Effector memory CD8-positive, alpha-beta T cell (primary cell): ENCODE measurements around the gene EFCAB14.
"Not testable (repeated sequence)": the region's sequence is repeated elsewhere in the genome, so short reads cannot be mapped to it uniquely, and the experiment has no call there.

Experiments
- ATAC-seq: fragments of 150-1000 bp; cut with Tn5 transposase; replicated peaks from 2 replicates; pipeline ENCODE4 v1.10.0; 2021; ENCODE audit warnings: mild to moderate bottlenecking, moderate library complexity
- DNase-seq, 3 experiments: peaks; one replicate each; pipeline ENCODE4 v3.0.0; 2021
- H3K27ac Mint-ChIP-seq, 2 donors: one replicate each; pipeline ENCODE4 v1.8.0; 2022; ENCODE audit warnings: mild to moderate bottlenecking in 2 of 2, mixed read lengths in 2 of 2, moderate library complexity in 2 of 2
- H3K27me3 Mint-ChIP-seq, 2 donors: one replicate each; pipeline ENCODE4 v1.8.0; 2022; ENCODE audit warnings: mixed read lengths in 2 of 2
- H3K36me3 Mint-ChIP-seq: one replicate; pipeline ENCODE4 v1.8.0; 2022; ENCODE audit warnings: mild to moderate bottlenecking, moderate library complexity, mixed read lengths; ENCODE audit not compliant: insufficient read depth
- H3K4me1 Mint-ChIP-seq, 2 donors: one replicate each; pipeline ENCODE4 v1.8.0; 2022; ENCODE audit warnings: low read depth in 2 of 2, mixed read lengths in 2 of 2
- H3K4me3 Mint-ChIP-seq, 2 donors: one replicate each; pipeline ENCODE4 v1.8.0; 2022; ENCODE audit warnings: mild to moderate bottlenecking in 2 of 2, mixed read lengths in 2 of 2, moderate library complexity in 2 of 2
- H3K9me3 Mint-ChIP-seq, 2 donors: one replicate each; pipeline ENCODE4 v1.8.0; 2022; ENCODE audit warnings: mixed read lengths in 2 of 2

The EFCAB14 gene

DNA sequence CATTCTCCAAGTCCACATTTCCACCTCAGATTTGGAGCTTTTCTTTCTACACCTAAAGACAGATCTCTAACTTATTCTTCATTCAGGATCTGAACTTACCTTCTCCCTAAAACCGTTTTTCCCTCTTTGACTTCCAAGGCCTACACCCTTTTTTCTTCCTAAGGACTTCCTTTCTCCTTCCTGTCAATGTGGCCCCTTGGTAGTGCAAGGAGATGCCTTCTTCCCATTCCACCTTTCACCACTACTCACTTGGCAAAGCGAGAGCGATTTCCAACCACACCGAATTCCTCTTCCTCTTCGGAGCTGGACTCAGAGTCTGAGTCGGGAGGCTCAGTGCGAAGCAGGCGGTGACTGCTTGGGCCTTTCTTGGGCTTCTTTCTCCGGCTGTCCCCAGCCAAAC, 1.3 kb downstream of the EFCAB14 start:
- Mint-ChIP-seq H3K4me3 (peak overlapping the region; percentile 89), H3K9me3 (no peaks in the 10 kb centered on the region), H3K36me3 (peaks cover 47% of the 10 kb centered on the region), H3K27me3 (no peaks in the 10 kb centered on the region), H3K27ac (peak overlapping the region; percentile 87 to 95), H3K4me1 (peaks cover 31 to 42% of the 10 kb centered on the region in 2 donors)
- ATAC-seq (no peak), DNase-seq (no peak)

DNA sequence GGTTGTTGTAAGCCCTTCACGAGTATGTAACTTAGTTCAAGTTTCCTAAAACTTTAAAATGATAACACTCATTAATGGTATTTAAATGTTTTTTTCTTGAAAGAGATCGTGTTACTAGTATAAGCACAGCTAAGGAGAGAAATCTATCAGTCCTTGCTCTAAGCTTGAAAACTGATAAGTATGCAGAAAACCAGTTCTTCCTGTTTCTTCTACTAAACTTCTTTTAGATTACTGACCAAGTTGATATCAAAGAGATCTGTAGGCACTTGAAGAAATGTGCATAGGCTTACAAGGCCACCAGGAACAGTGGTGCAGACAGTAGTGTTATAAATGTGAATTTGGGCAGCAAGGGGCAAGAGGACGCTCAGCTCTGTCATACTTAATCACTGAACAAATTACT, 3.9 kb downstream of the EFCAB14 start:
- no peak for DNase-seq
- H3K27ac Mint-ChIP-seq = no peak overlapping the region
- no peak overlapping the region for H3K4me3 Mint-ChIP-seq
- no peaks in the 10 kb centered on the region for H3K9me3 Mint-ChIP-seq
- peaks cover 31 to 47% of the 10 kb centered on the region in 2 donors for H3K4me1 Mint-ChIP-seq
- H3K36me3 Mint-ChIP-seq = peaks cover 66% of the 10 kb centered on the region
- no peak for ATAC-seq
- H3K27me3 Mint-ChIP-seq = no peaks in the 10 kb centered on the region

GRCh38 chr1:46708121-46708520, 10.8 kb downstream of the EFCAB14 start:
- Mint-ChIP-seq H3K36me3 (peaks cover 76% of the 10 kb centered on the region), H3K27me3 (no peaks in the 10 kb centered on the region), H3K4me1 (peaks cover 7 to 24% of the 10 kb centered on the region in 2 donors), H3K4me3 (no peak overlapping the region), H3K27ac (peak overlapping the region in 1 of 2 donors; percentile 20), H3K9me3 (no peaks in the 10 kb centered on the region)
- DNase-seq (no peak), ATAC-seq (no peak)

DNA sequence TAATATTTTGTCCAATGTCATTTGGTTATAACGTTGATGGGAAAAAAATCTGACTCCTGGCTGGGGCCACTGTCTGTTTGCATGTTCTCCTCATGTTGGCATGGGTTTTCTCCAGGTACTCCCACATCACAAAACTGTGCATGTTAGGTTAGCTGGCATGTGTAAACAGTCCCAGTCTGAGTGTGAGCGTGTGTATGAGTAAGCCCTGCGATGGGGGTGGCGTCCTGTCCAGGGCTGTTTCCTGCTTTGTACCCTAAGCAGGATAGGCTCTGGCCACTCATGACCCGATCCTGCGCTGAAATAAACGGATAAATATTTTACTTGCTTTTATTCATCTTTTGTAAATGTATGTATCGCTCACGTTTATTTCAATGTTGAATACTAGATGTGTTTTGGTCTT, 13.5 kb downstream of the EFCAB14 start:
- ATAC-seq = no peak
- Mint-ChIP-seq H3K9me3 (no peaks in the 10 kb centered on the region), H3K27me3 (no peaks in the 10 kb centered on the region), H3K4me1 (peaks cover 10 to 39% of the 10 kb centered on the region in 2 donors), H3K27ac (no peak overlapping the region), H3K4me3 (no peak overlapping the region), H3K36me3 (peaks cover 69% of the 10 kb centered on the region)
- DNase-seq = no peak

DNA sequence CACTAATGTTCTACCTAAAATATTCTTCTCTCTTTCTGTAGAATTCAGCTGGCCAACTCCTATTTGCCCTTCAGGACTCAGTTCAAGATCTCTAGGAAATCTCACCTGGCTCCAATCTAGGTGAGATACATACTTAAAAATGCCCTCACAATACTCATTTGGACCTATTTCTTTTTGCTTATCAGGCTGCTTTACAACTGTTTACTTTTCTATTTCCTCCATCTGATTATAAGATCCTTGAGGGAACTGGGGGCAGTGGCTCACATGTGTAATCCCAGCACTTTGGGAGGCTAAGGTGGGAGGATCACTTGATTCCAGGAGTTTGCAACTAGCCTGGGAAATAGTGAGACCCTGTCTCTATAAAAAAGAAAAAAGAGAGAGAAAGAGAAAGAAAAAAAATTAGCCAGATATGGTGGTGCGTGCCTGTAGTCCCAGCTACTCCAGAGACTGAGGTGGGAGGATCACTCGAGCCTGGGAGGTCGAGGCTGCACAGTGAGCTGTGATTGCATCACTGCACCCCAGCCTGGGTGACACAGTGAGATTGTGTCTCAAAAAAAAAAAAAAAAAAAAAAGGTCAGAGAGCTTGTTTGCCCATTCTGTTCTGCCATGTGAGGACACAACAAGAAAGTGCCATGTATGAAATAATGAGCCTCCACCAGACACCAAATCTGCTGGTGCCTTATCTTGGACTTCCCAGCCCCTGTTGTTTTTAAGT, 14.8 kb downstream of the EFCAB14 start:
- H3K9me3 Mint-ChIP-seq = no peaks in the 10 kb centered on the region
- H3K4me1 Mint-ChIP-seq = peaks cover 12 to 42% of the 10 kb centered on the region in 2 donors
- DNase-seq (no peak), ATAC-seq (no peak)
- no peaks in the 10 kb centered on the region for H3K27me3 Mint-ChIP-seq
- H3K36me3 Mint-ChIP-seq = peaks cover 55% of the 10 kb centered on the region
- H3K4me3 Mint-ChIP-seq = no peak overlapping the region
- peak overlapping the region; percentile 5 to 21 for H3K27ac Mint-ChIP-seq

GRCh38 chr1:46699666-46700065, 19.2 kb downstream of the EFCAB14 start:
- no peak for ATAC-seq

DNA sequence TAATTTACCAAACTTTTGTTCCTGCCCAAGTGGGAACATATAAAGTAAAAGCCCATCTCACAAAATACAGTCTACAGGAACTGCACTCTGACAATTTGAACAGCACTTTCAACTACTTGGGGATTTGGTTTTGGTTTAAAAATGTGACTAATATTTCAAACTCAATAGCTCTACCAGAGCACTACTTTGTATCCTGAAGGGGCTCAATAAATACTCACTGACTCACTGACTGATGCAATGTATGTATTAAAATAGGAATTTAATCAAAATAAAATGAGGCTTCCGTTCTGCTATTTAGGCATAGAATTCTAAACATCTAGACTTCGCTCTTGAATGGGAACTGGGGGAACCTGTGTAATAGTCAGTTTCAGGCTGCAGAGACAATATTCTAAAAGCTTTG, 21.9 kb downstream of the EFCAB14 start:
- peak overlapping the region; percentile 25 to 55 for H3K27ac Mint-ChIP-seq
- H3K27me3 Mint-ChIP-seq = no peaks in the 10 kb centered on the region
- no peaks in the 10 kb centered on the region for H3K9me3 Mint-ChIP-seq
- no peak for DNase-seq
- peaks cover 14 to 30% of the 10 kb centered on the region in 2 donors for H3K4me1 Mint-ChIP-seq
- ATAC-seq = no peak
- peaks cover 46% of the 10 kb centered on the region for H3K36me3 Mint-ChIP-seq
- H3K4me3 Mint-ChIP-seq = no peak overlapping the region

More at GRCh38 chr1:46699666-46700065, 19.2 kb downstream of the EFCAB14 start:
- DNase-seq = no peak
- Mint-ChIP-seq H3K9me3 (no peaks in the 10 kb centered on the region), H3K4me3 (no peak overlapping the region), H3K27me3 (no peaks in the 10 kb centered on the region), H3K4me1 (peaks cover 17 to 39% of the 10 kb centered on the region in 2 donors), H3K27ac (peak overlapping the region; percentile 66 to 68), H3K36me3 (peaks cover 49% of the 10 kb centered on the region)

DNA sequence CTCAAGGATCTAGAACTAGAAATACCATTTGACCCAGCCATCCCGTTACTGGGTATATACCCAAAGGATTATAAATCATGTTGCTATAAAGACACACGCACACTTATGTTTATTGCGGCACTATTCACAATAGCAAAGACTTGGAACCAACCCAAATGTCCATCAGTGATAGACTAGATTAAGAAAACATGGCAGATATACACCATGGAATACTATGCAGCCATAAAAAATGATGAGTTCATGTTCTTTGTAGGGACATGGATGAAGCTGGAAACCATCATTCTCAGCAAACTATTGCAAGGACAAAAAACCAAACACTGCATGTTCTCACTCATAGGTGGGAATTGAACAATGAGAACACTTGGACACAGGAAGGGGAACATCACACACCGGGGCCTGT, 24.2 kb downstream of the EFCAB14 start:
- ATAC-seq = not testable (repeated sequence)

DNA sequence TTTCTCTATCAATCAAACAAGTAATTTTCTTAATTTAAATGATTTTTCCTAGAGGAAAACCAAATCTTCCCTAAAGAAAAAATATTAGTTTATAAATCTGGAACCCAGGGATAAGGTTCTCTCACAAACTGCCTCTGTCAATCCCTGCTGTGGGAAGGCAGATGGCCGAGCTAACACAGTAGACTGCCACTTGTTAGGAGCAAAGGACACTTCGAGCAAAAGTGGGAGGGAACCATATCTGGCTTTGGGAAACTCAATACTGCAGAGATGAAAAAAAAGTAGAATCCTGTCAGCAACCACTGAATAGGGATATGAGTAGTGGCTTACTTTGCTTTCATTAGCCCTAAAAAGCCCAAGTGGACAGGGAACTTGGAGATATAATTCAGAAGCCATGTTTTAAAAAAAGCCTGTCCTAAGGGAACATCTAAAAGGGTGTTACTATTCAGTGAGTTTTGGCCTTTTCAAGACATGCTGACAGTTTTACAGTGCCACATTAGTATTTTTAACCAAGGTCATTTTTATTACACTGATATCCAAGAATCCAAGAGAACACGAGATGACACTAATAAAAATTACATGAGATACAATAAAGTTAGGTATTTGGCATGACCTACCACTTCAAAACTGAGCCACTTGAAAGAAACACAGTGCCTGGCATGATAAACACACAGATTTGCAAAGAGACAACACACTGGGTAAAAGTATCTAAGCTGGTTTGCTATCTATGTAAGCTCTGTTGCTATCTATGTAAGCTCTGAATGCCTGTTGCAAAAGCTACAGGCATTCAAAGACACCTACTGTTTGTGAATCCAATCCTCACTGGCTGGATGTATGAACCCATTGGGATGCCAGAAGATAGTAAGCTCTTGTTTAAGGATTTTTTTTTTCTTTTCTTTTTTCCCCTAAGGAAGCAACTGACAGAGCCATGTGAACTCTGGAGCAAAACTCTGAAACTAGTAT, 25.8 kb downstream of the EFCAB14 start:
- H3K27ac Mint-ChIP-seq = peak overlapping the region in 1 of 2 donors; percentile 20
- H3K4me3 Mint-ChIP-seq = no peak overlapping the region
- peaks cover 70% of the 10 kb centered on the region for H3K36me3 Mint-ChIP-seq

More for the DNA sequence above, 24.2 kb downstream of the EFCAB14 start:
- not testable (repeated sequence) for H3K4me3 Mint-ChIP-seq, H3K27ac Mint-ChIP-seq, H3K27me3 Mint-ChIP-seq, H3K9me3 Mint-ChIP-seq, DNase-seq
- Mint-ChIP-seq H3K36me3 (peaks cover 55% of the 10 kb centered on the region), H3K4me1 (peaks cover 7 to 19% of the 10 kb centered on the region in 2 donors)

GRCh38 chr1:46691997-46692790, 26.7 kb downstream of the EFCAB14 start:
- Mint-ChIP-seq H3K4me1 (peaks cover 0 to 10% of the 10 kb centered on the region in 2 donors), H3K9me3 (no peaks in the 10 kb centered on the region), H3K36me3 (peaks cover 71% of the 10 kb centered on the region), H3K27me3 (no peaks in the 10 kb centered on the region), H3K27ac (peak overlapping the region in 1 of 2 donors; percentile 20), H3K4me3 (no peak overlapping the region)
- ATAC-seq (no peak), DNase-seq (no peak)

More for the DNA sequence above, 25.8 kb downstream of the EFCAB14 start:
- Mint-ChIP-seq H3K9me3 (no peaks in the 10 kb centered on the region), H3K4me1 (peaks cover 0 to 10% of the 10 kb centered on the region in 2 donors), H3K27me3 (no peaks in the 10 kb centered on the region)
- DNase-seq (no peak), ATAC-seq (no peak)

DNA sequence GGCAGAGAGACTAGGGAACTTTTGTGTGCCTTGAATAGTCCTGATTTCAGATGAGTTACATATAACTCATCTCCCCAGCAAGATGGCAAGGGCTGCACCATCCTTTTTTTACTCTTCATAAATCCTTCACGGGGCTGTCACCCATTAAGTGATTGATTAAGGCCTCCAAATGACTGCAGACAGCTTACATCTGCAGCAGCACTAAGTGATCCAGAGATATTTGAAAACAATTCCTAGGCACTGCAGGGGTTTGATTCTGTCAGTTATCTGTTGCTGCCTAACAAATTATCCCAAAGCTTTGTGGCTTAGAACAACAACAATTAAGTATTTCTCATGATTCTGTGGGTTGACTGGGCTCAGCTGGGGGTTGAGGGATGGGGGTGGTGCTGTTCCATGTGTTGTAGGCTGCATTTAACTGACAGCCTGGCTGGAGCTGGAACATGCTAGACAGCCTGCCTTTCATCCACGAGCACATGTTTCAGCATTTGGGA, 27.9 kb downstream of the EFCAB14 start:
- Mint-ChIP-seq H3K27ac (peak overlapping the region in 1 of 2 donors; percentile 42), H3K36me3 (peaks cover 70% of the 10 kb centered on the region), H3K4me3 (no peak overlapping the region), H3K27me3 (no peaks in the 10 kb centered on the region), H3K9me3 (no peaks in the 10 kb centered on the region), H3K4me1 (peaks cover 0 to 15% of the 10 kb centered on the region in 2 donors)
- ATAC-seq = no peak
- DNase-seq = no peak

GRCh38 chr1:46689897-46690296, 29.0 kb downstream of the EFCAB14 start:
- DNase-seq (no peak), ATAC-seq (no peak)
- H3K4me1 Mint-ChIP-seq = peaks cover 0 to 15% of the 10 kb centered on the region in 2 donors
- H3K27me3 Mint-ChIP-seq = no peaks in the 10 kb centered on the region
- peak overlapping the region; percentile 16 to 87 for H3K27ac Mint-ChIP-seq
- H3K36me3 Mint-ChIP-seq = peaks cover 71% of the 10 kb centered on the region
- H3K4me3 Mint-ChIP-seq = no peak overlapping the region
- no peaks in the 10 kb centered on the region for H3K9me3 Mint-ChIP-seq

- H3K27ac Mint-ChIP-seq = peak overlapping the region in 1 of 2 donors; percentile 44
- H3K36me3 Mint-ChIP-seq = peaks cover 75% of the 10 kb centered on the region
- H3K27me3 Mint-ChIP-seq = no peaks in the 10 kb centered on the region
- ATAC-seq (no peak), DNase-seq (no peak)
- no peaks in the 10 kb centered on the region for H3K9me3 Mint-ChIP-seq
- peaks cover 0 to 15% of the 10 kb centered on the region in 2 donors for H3K4me1 Mint-ChIP-seq
- no peak overlapping the region for H3K4me3 Mint-ChIP-seq
Observed at GRCh38 chr1:46689356-46689755, 29.6 kb downstream of the EFCAB14 start.
